Measurements from ENCODE around the gene GPR160. TPM values are rescaled to one million over a fixed set of nuclear protein-coding genes. Genes with fewer than 3 reads are reported as not detected.
"Not testable (repeated sequence)": the region's sequence is repeated elsewhere in the genome, so short reads cannot be mapped to it uniquely, and the experiment has no call there.

GPR160 gene
- total and polyA plus RNA-seq, 2 donors from 2014 or later = 23.7 to 24.9 TPM

DNA sequence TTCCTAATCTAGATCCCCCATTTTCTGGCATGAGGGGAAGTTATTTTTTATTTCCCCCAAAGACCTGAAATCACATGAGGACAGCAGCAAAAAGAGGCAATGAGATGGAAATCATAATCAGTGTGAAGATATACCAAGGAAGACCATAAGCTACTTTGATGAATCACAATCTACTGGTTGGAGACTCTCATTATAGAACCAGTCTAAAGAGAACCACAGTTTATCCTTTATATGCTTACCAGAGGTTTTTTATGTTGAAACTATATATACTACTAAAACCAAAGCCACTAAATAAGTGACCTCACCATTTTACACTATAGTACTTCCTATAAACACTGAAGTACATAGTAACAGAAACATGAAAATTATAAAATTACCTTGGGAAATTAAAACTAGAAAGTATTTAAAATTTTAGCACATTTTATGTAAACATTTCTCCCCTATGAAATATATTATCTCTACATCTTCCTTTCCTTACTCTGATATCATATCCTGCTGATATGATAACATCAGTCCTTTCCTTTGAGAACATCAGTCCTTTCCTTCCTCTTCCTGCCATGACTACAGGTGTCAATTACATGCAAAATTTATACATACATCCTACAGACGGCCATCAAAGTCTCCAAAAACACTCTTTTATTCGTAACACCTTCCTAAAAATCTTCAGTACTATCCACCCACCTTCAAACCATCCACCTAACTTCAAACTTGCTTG is 71.9 kb downstream of the GPR160 start:
- DNase-seq (no peak), FAIRE-seq (no peak)
- intact Hi-C loops (cut with DNase I) = no loop called here
- no peak overlapping the region for H3K9ac ChIP-seq (ENCODE audit: low read length in 3 of 3)
- no peaks in the 10 kb centered on the region for H3K4me1 ChIP-seq (ENCODE audit: control insufficient read depth in 2 of 3, insufficient read depth in 2 of 3, low read depth in 1 of 3, low read length in 3 of 3)
- H3K4me3 ChIP-seq (ENCODE audit: low read length in 3 of 3) = no peak overlapping the region
- H3K36me3 ChIP-seq (ENCODE audit: control insufficient read depth in 2 of 3, insufficient read depth in 3 of 3, low read length in 3 of 3) = peaks cover 0 to 15% (median 13%) of the 10 kb centered on the region in 3 donors
- H3K27ac ChIP-seq (ENCODE audit: low read depth in 2 of 2, low read length in 2 of 2) = no peak overlapping the region
- H3K9me3 ChIP-seq (ENCODE audit: control insufficient read depth in 2 of 3, insufficient read depth in 1 of 3, low read length in 3 of 3) = no peaks in the 10 kb centered on the region
- TF ChIP-seq, protein P1, sequence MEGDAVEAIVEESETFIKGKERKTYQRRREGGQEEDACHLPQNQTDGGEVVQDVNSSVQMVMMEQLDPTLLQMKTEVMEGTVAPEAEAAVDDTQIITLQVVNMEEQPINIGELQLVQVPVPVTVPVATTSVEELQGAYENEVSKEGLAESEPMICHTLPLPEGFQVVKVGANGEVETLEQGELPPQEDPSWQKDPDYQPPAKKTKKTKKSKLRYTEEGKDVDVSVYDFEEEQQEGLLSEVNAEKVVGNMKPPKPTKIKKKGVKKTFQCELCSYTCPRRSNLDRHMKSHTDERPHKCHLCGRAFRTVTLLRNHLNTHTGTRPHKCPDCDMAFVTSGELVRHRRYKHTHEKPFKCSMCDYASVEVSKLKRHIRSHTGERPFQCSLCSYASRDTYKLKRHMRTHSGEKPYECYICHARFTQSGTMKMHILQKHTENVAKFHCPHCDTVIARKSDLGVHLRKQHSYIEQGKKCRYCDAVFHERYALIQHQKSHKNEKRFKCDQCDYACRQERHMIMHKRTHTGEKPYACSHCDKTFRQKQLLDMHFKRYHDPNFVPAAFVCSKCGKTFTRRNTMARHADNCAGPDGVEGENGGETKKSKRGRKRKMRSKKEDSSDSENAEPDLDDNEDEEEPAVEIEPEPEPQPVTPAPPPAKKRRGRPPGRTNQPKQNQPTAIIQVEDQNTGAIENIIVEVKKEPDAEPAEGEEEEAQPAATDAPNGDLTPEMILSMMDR (IDR thresholded peaks at IDR 0.05; ENCODE audit: borderline replicate concordance, extremely low read depth, insufficient read depth) = no peak
- H3K27me3 ChIP-seq (ENCODE audit: control insufficient read depth, insufficient read depth, low read length) = no peaks in the 10 kb centered on the region

DNA sequence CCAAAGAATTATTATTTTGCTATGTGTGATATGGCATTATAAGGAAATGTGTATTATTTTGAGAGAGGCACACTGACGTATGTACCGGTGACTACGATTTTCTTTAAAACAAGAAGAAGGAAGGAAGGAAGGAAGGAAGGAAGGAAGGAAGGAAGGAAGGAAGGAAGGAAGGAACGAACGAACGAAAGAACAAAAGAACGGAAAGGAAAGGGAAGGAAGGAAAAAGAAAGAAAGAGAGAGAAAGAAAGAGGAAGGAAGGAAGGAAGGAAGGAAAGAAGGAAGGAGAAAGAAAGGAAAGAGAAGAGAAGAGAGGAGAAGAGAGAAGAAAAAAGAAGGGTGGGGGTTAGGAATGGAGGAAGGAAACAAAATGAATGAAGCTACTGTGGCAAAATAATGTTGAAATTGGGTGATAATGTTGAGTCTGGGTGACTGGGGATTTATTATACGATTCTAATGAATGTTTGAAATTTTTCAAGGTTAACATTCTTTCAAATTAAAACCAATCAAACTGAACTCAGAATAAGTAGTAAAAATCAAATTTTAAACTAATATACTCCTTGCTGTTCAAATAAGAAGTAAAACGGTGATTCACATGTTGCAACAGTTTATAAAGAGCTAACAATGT is 73.5 kb downstream of the GPR160 start:
- no peak overlapping the region for H3K27ac ChIP-seq (ENCODE audit: low read depth in 2 of 2, low read length in 2 of 2)
- DNase-seq (no peak), FAIRE-seq (no peak)
- intact Hi-C loops (cut with DNase I) = no loop called here
- no peaks in the 10 kb centered on the region for H3K9me3 ChIP-seq (ENCODE audit: control insufficient read depth in 2 of 3, insufficient read depth in 1 of 3, low read length in 3 of 3)
- H3K9ac ChIP-seq (ENCODE audit: low read length in 3 of 3) = no peak overlapping the region
- TF ChIP-seq, protein P1 (IDR thresholded peaks at IDR 0.05; ENCODE audit: borderline replicate concordance, extremely low read depth, insufficient read depth) = no peak
- no peaks in the 10 kb centered on the region for H3K27me3 ChIP-seq (ENCODE audit: control insufficient read depth, insufficient read depth, low read length)
- H3K4me3 ChIP-seq (ENCODE audit: low read length in 3 of 3) = no peak overlapping the region
- H3K4me1 ChIP-seq (ENCODE audit: control insufficient read depth in 2 of 3, insufficient read depth in 2 of 3, low read depth in 1 of 3, low read length in 3 of 3) = no peaks in the 10 kb centered on the region
- peaks cover 0 to 24% (median 13%) of the 10 kb centered on the region in 3 donors for H3K36me3 ChIP-seq (ENCODE audit: control insufficient read depth in 2 of 3, insufficient read depth in 3 of 3, low read length in 3 of 3)

DNA sequence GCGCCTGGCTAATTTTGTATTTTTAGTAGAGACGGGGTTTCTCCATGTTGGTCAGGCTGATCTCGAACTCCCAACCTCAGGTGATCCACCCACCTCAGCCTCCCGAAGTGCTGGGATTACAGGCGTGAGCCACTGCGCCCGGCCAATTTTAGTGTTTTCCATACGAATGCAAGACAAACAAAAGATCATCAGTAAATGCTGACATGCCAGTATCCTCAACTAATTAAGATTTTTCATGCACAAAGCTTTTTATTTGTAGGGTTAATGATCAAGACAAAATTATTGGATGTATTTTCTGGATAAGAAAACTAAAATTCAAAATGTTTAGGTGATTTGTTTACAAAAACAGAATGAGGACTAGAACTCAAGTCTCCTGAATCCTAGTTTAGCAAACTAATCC is 76.4 kb downstream of the GPR160 start:
- not testable (repeated sequence) for H3K4me3 ChIP-seq (ENCODE audit: low read length in 3 of 3)
- H3K36me3 ChIP-seq (ENCODE audit: control insufficient read depth in 2 of 3, insufficient read depth in 3 of 3, low read length in 3 of 3) = peaks cover 0 to 20% (median 13%) of the 10 kb centered on the region in 3 donors

DNA sequence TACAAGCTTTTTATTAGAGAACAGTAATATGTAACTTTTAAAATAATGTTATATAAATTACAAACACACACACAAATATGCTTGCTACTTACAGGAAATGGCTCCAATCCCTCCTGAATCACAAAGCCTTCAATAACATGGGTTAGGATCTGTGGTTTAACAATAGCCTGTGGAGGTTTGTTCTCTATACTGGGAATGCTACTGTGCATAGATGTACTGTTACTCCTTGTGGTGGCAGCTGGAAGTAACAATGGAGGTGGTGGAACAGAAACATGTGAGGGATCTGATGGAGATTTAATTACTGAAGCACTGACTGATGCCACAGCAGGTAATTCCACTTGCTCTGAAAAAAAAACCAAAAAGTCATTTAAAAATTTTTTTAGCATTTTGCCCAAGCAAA is 79.3 kb downstream of the GPR160 start:
- no peaks in the 10 kb centered on the region for H3K9me3 ChIP-seq (ENCODE audit: control insufficient read depth in 2 of 3, insufficient read depth in 1 of 3, low read length in 3 of 3)
- no peaks in the 10 kb centered on the region for H3K27me3 ChIP-seq (ENCODE audit: control insufficient read depth, insufficient read depth, low read length)
- H3K4me3 ChIP-seq (ENCODE audit: low read length in 3 of 3) = no peak overlapping the region
- H3K27ac ChIP-seq (ENCODE audit: low read depth in 2 of 2, low read length in 2 of 2) = no peak overlapping the region
- DNase-seq = no peak
- peaks cover 0 to 35% (median 13%) of the 10 kb centered on the region in 3 donors for H3K36me3 ChIP-seq (ENCODE audit: control insufficient read depth in 2 of 3, insufficient read depth in 3 of 3, low read length in 3 of 3)
- FAIRE-seq = no peak
- TF ChIP-seq, protein P1 (IDR thresholded peaks at IDR 0.05; ENCODE audit: borderline replicate concordance, extremely low read depth, insufficient read depth) = no peak
- no peak overlapping the region for H3K9ac ChIP-seq (ENCODE audit: low read length in 3 of 3)
- intact Hi-C loops (cut with DNase I) = no loop called here
- no peaks in the 10 kb centered on the region for H3K4me1 ChIP-seq (ENCODE audit: control insufficient read depth in 2 of 3, insufficient read depth in 2 of 3, low read depth in 1 of 3, low read length in 3 of 3)

More for the DNA sequence above, 76.4 kb downstream of the GPR160 start:
- DNase-seq; H3K27me3 ChIP-seq (ENCODE audit: control insufficient read depth, insufficient read depth, low read length); H3K27ac ChIP-seq (ENCODE audit: low read depth in 2 of 2, low read length in 2 of 2); H3K4me1 ChIP-seq (ENCODE audit: control insufficient read depth in 2 of 3, insufficient read depth in 2 of 3, low read depth in 1 of 3, low read length in 3 of 3); H3K9me3 ChIP-seq (ENCODE audit: control insufficient read depth in 2 of 3, insufficient read depth in 1 of 3, low read length in 3 of 3); FAIRE-seq; H3K9ac ChIP-seq (ENCODE audit: low read length in 3 of 3); intact Hi-C loops (cut with DNase I): not testable (repeated sequence)

Measured in kidney (tissue), 14 donors.